Uterus (tissue), 2 donors: Measurements from ENCODE around the gene SPDYE6.

Source experiments
- CTCF ChIP-seq, 4 experiments: fragments of 200-600 bp in 2 of 4; fragments of 450-650 bp in 2 of 4; sonication (generic) in 2 of 4; IDR thresholded peaks; one replicate each; pipeline ENCODE4 v1.5.1; 2016 to 2019; ENCODE audit warnings: antibody characterized with exemption in 4 of 4, mild to moderate bottlenecking in 2 of 4, moderate library complexity in 1 of 4
- POLR2A ChIP-seq, 2 donors: fragments of 450-650 bp; IDR thresholded peaks; one replicate each; pipeline ENCODE4 v1.6.1; 2016; ENCODE audit warnings: antibody characterized with exemption in 2 of 2, mild to moderate bottlenecking in 1 of 2, moderate library complexity in 1 of 2

DNA sequence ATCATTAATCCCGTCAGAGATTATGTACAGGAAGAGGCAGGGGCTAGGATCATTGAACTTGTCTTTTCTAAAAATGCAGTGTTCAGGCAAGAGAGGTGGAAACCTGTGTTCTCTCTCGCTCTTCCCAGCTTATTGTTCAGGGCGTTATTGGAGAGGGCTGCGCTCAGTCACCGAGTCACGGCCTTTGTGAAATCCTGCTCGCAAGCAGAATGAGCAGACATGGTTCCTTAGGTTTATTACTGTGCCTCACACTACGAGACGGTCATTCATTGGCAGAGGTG is 39.3 kb upstream of the SPDYE6 start:
- TF ChIP-seq CTCF (IDR thresholded peaks at IDR 0.05) (no peak), POLR2A (IDR thresholded peaks at IDR 0.05) (no peak)
